Loucy (cell line): ENCODE measurements around the gene ANP32A.

Experiments
- H2AFZ ChIP-seq: fragments of 200-600 bp; sonication (generic); 2 replicates; pipeline ENCODE4 v1.6.0; 2016; ENCODE audit warnings: antibody characterized with exemption, mild to moderate bottlenecking, low read length, moderate library complexity
- H3F3A ChIP-seq: fragments of 200-600 bp; 2 replicates; pipeline ENCODE4 v1.6.0; 2016; ENCODE audit warnings: antibody characterized with exemption, low read depth, mild to moderate bottlenecking
- H3K27me3 ChIP-seq: fragments of 200-600 bp; sonication (generic); 2 replicates; pipeline ENCODE4 v1.6.1; 2014; ENCODE audit warnings: low read length, mild to moderate bottlenecking; ENCODE audit not compliant: insufficient read depth, poor library complexity, severe bottlenecking
- H3K36me3 ChIP-seq: fragments of 200-600 bp; sonication (generic); 2 replicates; pipeline ENCODE4 v1.6.1; 2016; ENCODE audit warnings: low read length; ENCODE audit not compliant: insufficient read depth
- H3K4me1 ChIP-seq: fragments of 200-600 bp; sonication (generic); 2 replicates; pipeline ENCODE4 v1.5.1; 2014; ENCODE audit warnings: low read length, mild to moderate bottlenecking; ENCODE audit not compliant: insufficient read depth, poor library complexity, severe bottlenecking
- H3K4me2 ChIP-seq: fragments of 200-600 bp; sonication (generic); 2 replicates; pipeline ENCODE4 v1.6.0; 2014; ENCODE audit warnings: antibody characterized with exemption, low read length, low read depth, mild to moderate bottlenecking; ENCODE audit not compliant: poor library complexity, severe bottlenecking
- H3K4me3 ChIP-seq: fragments of 200-600 bp; sonication (generic); 2 replicates; pipeline ENCODE4 v1.5.1; 2014; ENCODE audit warnings: low read length, mild to moderate bottlenecking, mixed read lengths; ENCODE audit not compliant: poor library complexity, severe bottlenecking
- H3K79me2 ChIP-seq: fragments of 200-600 bp; sonication (generic); 2 replicates; pipeline ENCODE4 v1.6.1; 2014; ENCODE audit warnings: low read length; ENCODE audit not compliant: insufficient read depth
- H3K9ac ChIP-seq: fragments of 200-600 bp; sonication (generic); 2 replicates; pipeline ENCODE4 v1.6.0; 2014; ENCODE audit warnings: mild to moderate bottlenecking, low read depth, low read length, moderate library complexity; ENCODE audit not compliant: poor library complexity, severe bottlenecking
- H3K9me2 ChIP-seq: fragments of 200-600 bp; sonication (generic); replicated peaks from 2 replicates; pipeline ENCODE4 v1.6.1; 2016; ENCODE audit warnings: low read depth, low read length, mixed read lengths
- H3K9me3 ChIP-seq: fragments of 200-600 bp; sonication (generic); 2 replicates; pipeline ENCODE4 v1.6.1; 2014; ENCODE audit warnings: mild to moderate bottlenecking, antibody characterized with exemption, low read length, low read depth; ENCODE audit not compliant: insufficient read depth
- H4K20me1 ChIP-seq: fragments of 200-600 bp; sonication (generic); 2 replicates; pipeline ENCODE4 v1.6.0; 2014; ENCODE audit warnings: antibody characterized with exemption, low read length, mild to moderate bottlenecking; ENCODE audit not compliant: insufficient read depth, poor library complexity, severe bottlenecking
- CTCF ChIP-seq: fragments of 200-600 bp; sonication (generic); conservative IDR thresholded peaks from 2 replicates; pipeline ENCODE4 v1.5.1; 2014; ENCODE audit warnings: mild to moderate bottlenecking, antibody characterized with exemption, low read length
- EZH2phosphoT487 ChIP-seq: fragments of 200-600 bp; IDR thresholded peaks from 2 replicates; pipeline ENCODE4 v1.6.1; 2018; ENCODE audit warnings: antibody characterized with exemption, mild to moderate bottlenecking, moderate library complexity, borderline replicate concordance

ANP32A gene

GRCh38 chr15:68791431-68792283 lies 29.0 kb downstream of the ANP32A start:
- peak overlapping the region; percentile 26 for H3K4me2 ChIP-seq
- no peak overlapping the region for H2AFZ ChIP-seq
- peaks cover 31% of the 10 kb centered on the region for H3K4me1 ChIP-seq
- H3F3A ChIP-seq, result no peaks in the 10 kb centered on the region
- TF ChIP-seq CTCF, result no peak
- no peak for TF ChIP-seq EZH2phosphoT487
- H3K36me3 ChIP-seq, result peaks cover 70% of the 10 kb centered on the region; the same call in 1 of the 2 replicates
- H3K9me3 ChIP-seq, result no peaks in the 10 kb centered on the region
- no peaks in the 10 kb centered on the region for H3K9me2 ChIP-seq
- H3K9ac ChIP-seq, result no peak overlapping the region
- H3K79me2 ChIP-seq, result peaks cover 100% of the 10 kb centered on the region
- H3K27me3 ChIP-seq, result no peaks in the 10 kb centered on the region
- peaks cover 100% of the 10 kb centered on the region for H4K20me1 ChIP-seq
- H3K4me3 ChIP-seq, result peak overlapping the region; percentile 10

- H3K9me3 ChIP-seq, result no peaks in the 10 kb centered on the region
- peaks cover 98% of the 10 kb centered on the region for H4K20me1 ChIP-seq
- no peaks in the 10 kb centered on the region for H3F3A ChIP-seq
- peaks cover 71% of the 10 kb centered on the region; the same call in 1 of the 2 replicates for H3K36me3 ChIP-seq
- no peak overlapping the region for H3K9ac ChIP-seq
- H3K4me2 ChIP-seq, result peak overlapping the region; percentile 26
- no peaks in the 10 kb centered on the region for H3K27me3 ChIP-seq
- H3K4me1 ChIP-seq, result peaks cover 31% of the 10 kb centered on the region
- H3K79me2 ChIP-seq, result peaks cover 98% of the 10 kb centered on the region
- H2AFZ ChIP-seq, result no peak overlapping the region
- no peak for TF ChIP-seq EZH2phosphoT487
- no peak for TF ChIP-seq CTCF
- H3K4me3 ChIP-seq, result no peak overlapping the region
- no peaks in the 10 kb centered on the region for H3K9me2 ChIP-seq
Measured at GRCh38 chr15:68790910-68791309, 29.8 kb downstream of the ANP32A start.

GRCh38 chr15:68790242-68790575 lies 30.5 kb downstream of the ANP32A start:
- H3K9me2 ChIP-seq, result no peaks in the 10 kb centered on the region
- H3K9me3 ChIP-seq, result no peaks in the 10 kb centered on the region
- H3K79me2 ChIP-seq, result peaks cover 96% of the 10 kb centered on the region
- H3K4me1 ChIP-seq, result peaks cover 31% of the 10 kb centered on the region
- H4K20me1 ChIP-seq, result peaks cover 98% of the 10 kb centered on the region
- H3K4me2 ChIP-seq, result no peak overlapping the region
- H3K9ac ChIP-seq, result no peak overlapping the region
- no peak overlapping the region for H2AFZ ChIP-seq
- H3K4me3 ChIP-seq, result no peak overlapping the region
- H3K36me3 ChIP-seq, result peaks cover 76% of the 10 kb centered on the region; the same call in 1 of the 2 replicates
- TF ChIP-seq EZH2phosphoT487 (no peak), CTCF (no peak)
- no peaks in the 10 kb centered on the region for H3F3A ChIP-seq
- H3K27me3 ChIP-seq, result no peaks in the 10 kb centered on the region
